H1 (cell line): Measurements from ENCODE around the gene MRPS18B. TPM values are rescaled to one million over a fixed set of nuclear protein-coding genes. Genes with fewer than 3 reads are reported as not detected.

ENCODE experiments used
- CTCF ChIA-PET: fragments of 300-600 bp; sonication (Branson Sonifier 250); formaldehyde crosslinking; loops from one replicate; lab custom pipeline; 2021; ENCODE audit not compliant: partially characterized antibody; lab: Charles Lee
- POLR2A ChIA-PET: fragments of 300-600 bp; sonication (Branson Sonifier 250); formaldehyde crosslinking; loops from one replicate; lab custom pipeline; 2021; ENCODE audit warnings: inconsistent platforms; ENCODE audit not compliant: partially characterized antibody; lab: Charles Lee
- DNase-seq, 2 experiments: peaks; one replicate each; pipeline versions ENCODE4 v3.0.0 to v3.0.0-alpha.2; 2010 to 2022; ENCODE audit warnings: low spot score in 2 of 2, low read depth in 1 of 2, mixed read lengths in 1 of 2
- FAIRE-seq: peaks from 2 replicates; lab custom pipeline; 2011; peaks lifted over from hg19 to GRCh38; lab: Jason Lieb, UNC
- H2AFZ ChIP-seq: 2 replicates; pipeline ENCODE4 v1.8.1; 2012; ENCODE audit warnings: low read length, inconsistent platforms
- H2AK5ac ChIP-seq: 2 replicates; pipeline ENCODE4 v1.6.1; 2013; ENCODE audit warnings: low read depth, low read length
- H2BK120ac ChIP-seq: replicated peaks from 2 replicates; pipeline ENCODE3; 2013; ENCODE audit warnings: low read depth, low read length, inconsistent platforms
- H2BK12ac ChIP-seq: 2 replicates; pipeline ENCODE4 v1.6.1; 2013; ENCODE audit warnings: low read depth, low read length
- H2BK15ac ChIP-seq: 2 replicates; pipeline ENCODE4 v1.6.1; 2013; ENCODE audit warnings: low read length
- H2BK20ac ChIP-seq: 2 replicates; pipeline ENCODE4 v1.6.1; 2013; ENCODE audit warnings: low read length
- H2BK5ac ChIP-seq: 2 replicates; pipeline ENCODE4 v1.6.1; 2013; ENCODE audit warnings: low read depth, low read length
- H3K14ac ChIP-seq: 2 replicates; pipeline ENCODE4 v1.6.1; 2013; ENCODE audit warnings: inconsistent platforms; ENCODE audit not compliant: insufficient read length
- H3K18ac ChIP-seq: 2 replicates; pipeline ENCODE4 v1.6.1; 2013; ENCODE audit warnings: low read length; ENCODE audit errors: extremely low read depth
- H3K23ac ChIP-seq: 2 replicates; pipeline ENCODE4 v1.6.1; 2013; ENCODE audit warnings: inconsistent platforms; ENCODE audit not compliant: insufficient read length
- H3K23me2 ChIP-seq: 2 replicates; pipeline ENCODE4 v1.6.1; 2013; ENCODE audit warnings: low read depth, low read length
- H3K27ac ChIP-seq: 2 replicates; pipeline ENCODE4 v1.6.1; 2011; ENCODE audit warnings: low read depth, low read length, inconsistent platforms
- H3K27me3 ChIP-seq, 4 experiments: replicated peaks in 1 of 4; 1 replicate in 1 of 4; 2 replicates in 3 of 4; pipeline versions ENCODE4 v1.6.1 to v1.8.1; 2011 to 2013; ENCODE audit warnings: low read length in 3 of 4, mild to moderate bottlenecking in 3 of 4, inconsistent platforms in 2 of 4, mixed read lengths in 2 of 4, moderate library complexity in 1 of 4; ENCODE audit not compliant: control insufficient read depth in 3 of 4, insufficient read depth in 3 of 4; ENCODE audit errors: extremely low read depth in 1 of 4
- H3K36me3 ChIP-seq, 4 experiments: 2 replicates each; pipeline versions ENCODE4 v1.6.1 to v1.8.1; 2011 to 2013; ENCODE audit warnings: mild to moderate bottlenecking in 4 of 4, low read length in 3 of 4, moderate library complexity in 2 of 4, control low read depth in 1 of 4, inconsistent platforms in 1 of 4; ENCODE audit not compliant: insufficient read depth in 4 of 4, control insufficient read depth in 2 of 4
- H3K4ac ChIP-seq: replicated peaks from 2 replicates; pipeline ENCODE3; 2013; ENCODE audit warnings: low read length, low read depth, mixed read lengths, inconsistent platforms; ENCODE audit not compliant: insufficient read length
- H3K4me1 ChIP-seq, 4 experiments: replicated peaks in 1 of 4; 1 replicate in 1 of 4; 2 replicates in 3 of 4; pipeline versions ENCODE4 v1.6.1 to v1.8.1; 2011 to 2013; ENCODE audit warnings: low read length in 3 of 4, inconsistent platforms in 2 of 4, mixed read lengths in 1 of 4; ENCODE audit not compliant: insufficient read depth in 4 of 4, control insufficient read depth in 3 of 4
- H3K4me2 ChIP-seq, 2 experiments: 2 replicates each; pipeline versions ENCODE4 v1.6.1 to v1.8.1; 2011 to 2013; ENCODE audit warnings: low read depth in 2 of 2, low read length in 2 of 2, control low read depth in 1 of 2, inconsistent platforms in 1 of 2, mild to moderate bottlenecking in 1 of 2; ENCODE audit not compliant: insufficient read depth in 1 of 2
- H3K4me3 ChIP-seq, 4 experiments: fragments of 200-600, 300-600 bp in 1 of 4; sonication (generic), shearing (Covaris generic), sonication (Bioruptor Twin) in 1 of 4; 2 replicates each; pipeline versions ENCODE4 v1.5.1 to v1.8.1; 2011 to 2016; ENCODE audit warnings: low read length in 4 of 4, low read depth in 3 of 4, control low read depth in 2 of 4, inconsistent platforms in 2 of 4, mild to moderate bottlenecking in 2 of 4, mixed read lengths in 1 of 4, moderate library complexity in 1 of 4; ENCODE audit not compliant: insufficient read depth in 2 of 4; ENCODE audit errors: extremely low read depth in 1 of 4
- H3K56ac ChIP-seq: replicated peaks from 2 replicates; pipeline ENCODE3; 2013; ENCODE audit warnings: low read depth, mild to moderate bottlenecking, mixed read lengths, low read length, inconsistent platforms; ENCODE audit not compliant: insufficient read length
- H3K79me1 ChIP-seq: 2 replicates; pipeline ENCODE4 v1.6.1; 2013; ENCODE audit warnings: low read depth, low read length, control low read depth
- H3K79me2 ChIP-seq, 2 experiments: 2 replicates each; pipeline versions ENCODE4 v1.6.1 to v1.8.1; 2012 to 2013; ENCODE audit warnings: low read length in 2 of 2, mild to moderate bottlenecking in 2 of 2, inconsistent platforms in 1 of 2; ENCODE audit not compliant: insufficient read depth in 2 of 2, control insufficient read depth in 1 of 2
- H3K9ac ChIP-seq, 4 experiments: replicated peaks in 1 of 4; 1 replicate in 1 of 4; 2 replicates in 3 of 4; pipeline versions ENCODE4 v1.6.1 to v1.8.1; 2011 to 2013; ENCODE audit warnings: low read depth in 3 of 4, low read length in 3 of 4, control low read depth in 2 of 4, mild to moderate bottlenecking in 2 of 4, moderate library complexity in 2 of 4, inconsistent platforms in 1 of 4; ENCODE audit errors: extremely low read depth in 1 of 4
- H3K9me3 ChIP-seq, 2 experiments: 2 replicates each; pipeline versions ENCODE4 v1.6.1 to v1.8.1; 2012 to 2013; ENCODE audit warnings: mild to moderate bottlenecking in 2 of 2, moderate library complexity in 2 of 2, control low read depth in 1 of 2, inconsistent platforms in 1 of 2, low read depth in 1 of 2, low read length in 1 of 2, mixed read lengths in 1 of 2; ENCODE audit not compliant: insufficient read depth in 2 of 2
- H4K20me1 ChIP-seq, 2 experiments: replicated peaks in 1 of 2; 2 replicates each; pipeline versions ENCODE3 to v1.8.1; 2011 to 2013; ENCODE audit warnings: inconsistent platforms in 2 of 2, low read length in 2 of 2, mild to moderate bottlenecking in 1 of 2; ENCODE audit not compliant: insufficient read depth in 2 of 2, control insufficient read depth in 1 of 2
- H4K5ac ChIP-seq: 2 replicates; pipeline ENCODE4 v1.6.1; 2013; ENCODE audit warnings: low read length, low read depth, mixed read lengths, inconsistent platforms; ENCODE audit not compliant: insufficient read length
- H4K8ac ChIP-seq: 2 replicates; pipeline ENCODE4 v1.8.0; 2013; ENCODE audit warnings: mild to moderate bottlenecking, moderate library complexity, low read length, inconsistent platforms; ENCODE audit not compliant: insufficient read depth; ENCODE audit errors: extremely low read depth
- H4K91ac ChIP-seq: replicated peaks from 2 replicates; pipeline ENCODE3; 2013; ENCODE audit warnings: low read length, mixed read lengths, inconsistent platforms; ENCODE audit not compliant: insufficient read length
- ASH2L ChIP-seq: fragments of 200-600, 300-600 bp; sonication (generic); IDR thresholded peaks from one replicate; pipeline ENCODE4 v1.7.1; 2017; ENCODE audit warnings: low read length
- ATF2 ChIP-seq: IDR thresholded peaks from 2 replicates; pipeline ENCODE4 v1.6.1; 2012; ENCODE audit warnings: low read length, inconsistent platforms
- BRCA1 ChIP-seq: IDR thresholded peaks from 2 replicates; pipeline ENCODE4 v1.6.1; 2012; ENCODE audit warnings: low read depth, low read length, improper control_type of control experiment
- EP300 ChIP-seq, 2 experiments: IDR thresholded peaks; 1 replicate in 1 of 2; 2 replicates in 1 of 2; pipeline ENCODE4 v1.6.1; 2011 to 2012; ENCODE audit warnings: low read depth in 2 of 2, low read length in 2 of 2, mild to moderate bottlenecking in 2 of 2, borderline replicate concordance in 1 of 2, inconsistent platforms in 1 of 2, moderate library complexity in 1 of 2
- HDAC2 ChIP-seq, 2 experiments: fragments of 300-600 bp in 1 of 2; sonication (generic) in 1 of 2; IDR thresholded peaks; 2 replicates each; pipeline ENCODE4 v1.6.1; 2011 to 2012; ENCODE audit warnings: low read depth in 2 of 2, low read length in 2 of 2, mild to moderate bottlenecking in 2 of 2, moderate library complexity in 2 of 2, borderline replicate concordance in 1 of 2, inconsistent platforms in 1 of 2
- NANOG ChIP-seq: IDR thresholded peaks from 2 replicates; pipeline ENCODE4 v1.6.1; 2011; ENCODE audit warnings: low read length, low read depth, mild to moderate bottlenecking, inconsistent platforms; ENCODE audit not compliant: insufficient read depth, poor library complexity, severe bottlenecking
- POLR2A ChIP-seq, 2 experiments: IDR thresholded peaks; 1 replicate in 1 of 2; 2 replicates in 1 of 2; pipeline ENCODE4 v1.6.1; 2011; ENCODE audit warnings: low read depth in 2 of 2, low read length in 2 of 2, mild to moderate bottlenecking in 2 of 2; ENCODE audit errors: control extremely low read depth in 1 of 2
- RAD21 ChIP-seq, 2 experiments: IDR thresholded peaks in 1 of 2; conservative IDR thresholded peaks in 1 of 2; 2 replicates each; pipeline ENCODE4 v1.6.1; 2011; ENCODE audit warnings: low read depth in 2 of 2, low read length in 2 of 2, improper control_type of control experiment in 1 of 2, inconsistent platforms in 1 of 2, mild to moderate bottlenecking in 1 of 2, moderate library complexity in 1 of 2
- SIX5 ChIP-seq: IDR thresholded peaks from 2 replicates; pipeline ENCODE4 v1.6.1; 2011; ENCODE audit warnings: mild to moderate bottlenecking, low read depth, low read length
- SP2 ChIP-seq: IDR thresholded peaks from 2 replicates; pipeline ENCODE4 v1.6.1; 2012; ENCODE audit warnings: mild to moderate bottlenecking, low read length, inconsistent platforms
- SRF ChIP-seq: IDR thresholded peaks from 2 replicates; pipeline ENCODE4 v1.6.1; 2011; ENCODE audit warnings: mild to moderate bottlenecking, low read depth, low read length, moderate library complexity
- USF2 ChIP-seq: IDR thresholded peaks from 2 replicates; pipeline ENCODE4 v1.6.1; 2011; ENCODE audit warnings: low read length, improper control_type of control experiment
- polyA plus RNA-seq, 7 experiments: library from polyadenylated mRNA; depleted of rRNA in 3 of 7; stranded (reverse) in 5 of 7; unstranded in 2 of 7; fragments of >200 nt in 5 of 7; fragments of 200-250 nt in 2 of 7; gene quantifications; 1 replicate in 5 of 7; 2 replicates in 1 of 7; 4 replicates in 1 of 7; pipeline versions ENCODE4 v1.2.1 to v1.2.3, GENCODE V29; 2011 to 2013; ENCODE audit warnings: missing spikeins in 2 of 7, mixed read lengths in 2 of 7
- total RNA-seq: library from RNA; stranded (reverse); fragmentation: NEBNext Ultra II Directional; extraction: Animal tissue kit (Norgen Biotek cat#: 25700); gene quantifications from 2 replicates; pipeline ENCODE4 v1.2.1, GENCODE V29; 2021

Gene MRPS18B
- total and polyA plus RNA-seq, 2 of the 8 experiments (the other 6 are each of a cell fraction or from before 2014, with no cell fraction given): 57.8 to 83.3 TPM

- Histone ChIP-seq H2AK5ac (no peak overlapping the region), H3K79me2 (no peaks in the 10 kb centered on the region), H3K9ac (no peak overlapping the region), H4K20me1 (peaks cover 3 to 6% of the 10 kb centered on the region in 2 experiments), H3K18ac (no peak overlapping the region), H3K9me3 (no peaks in the 10 kb centered on the region), H4K5ac (no peak overlapping the region), H4K91ac (no peak overlapping the region), H3K23me2 (no peaks in the 10 kb centered on the region), H2BK5ac (no peak overlapping the region), H3K56ac (no peak overlapping the region), H3K4ac (no peak overlapping the region), H3K27ac (no peak overlapping the region), H3K27me3 (no peaks in the 10 kb centered on the region), H4K8ac (no peak overlapping the region), H3K4me1 (no peaks in the 10 kb centered on the region), H3K4me2 (no peak overlapping the region), H3K4me3 (no peak overlapping the region), H3K79me1 (no peaks in the 10 kb centered on the region), H2AFZ (no peak overlapping the region), H2BK12ac (no peak overlapping the region), H2BK120ac (no peak overlapping the region), H3K23ac (no peak overlapping the region), H3K14ac (no peak overlapping the region), H2BK20ac (no peak overlapping the region), H3K36me3 (peaks cover 18 to 74% (median 65%) of the 10 kb centered on the region in 4 experiments), H2BK15ac (no peak overlapping the region)
- ChIA-PET POLR2A (interaction anchor here (0.6 to 1.9 kb wide), 7 partner anchors 9 to 170 kb away, joined by 3 to 9 read pairs (median 4); no protein-coding TSS in a partner anchor), CTCF (interaction anchor here (1.5 to 3.3 kb wide), 2 partner anchors 9 to 14 kb away, joined by 3 to 12 read pairs; partner anchors contain the start of gene DHX16)
- no peak for FAIRE-seq
- DNase-seq: no peak
- TF ChIP-seq ATF2: no peak
- TF ChIP-seq RAD21 (IDR thresholded peaks at IDR 0.05 in 1 of 2, conservative IDR thresholded peaks at IDR 0.05 in 1 of 2; ENCODE audit: low read depth in 2 of 2, low read length in 2 of 2): no peak
- no peak for TF ChIP-seq POLR2A (IDR thresholded peaks at IDR 0.05; ENCODE audit: control extremely low read depth in 1 of 2, low read depth in 2 of 2, low read length in 2 of 2)
- TF ChIP-seq EP300 (IDR thresholded peaks at IDR 0.05; ENCODE audit: borderline replicate concordance in 1 of 2, low read depth in 2 of 2, low read length in 2 of 2): no peak
- TF ChIP-seq NANOG: no peak
- no peak for TF ChIP-seq ASH2L
- no peak for TF ChIP-seq SIX5
- no peak for TF ChIP-seq BRCA1
- no peak for TF ChIP-seq SP2
- TF ChIP-seq SRF: no peak
- no peak for TF ChIP-seq USF2
- no peak for TF ChIP-seq HDAC2 (IDR thresholded peaks at IDR 0.05; ENCODE audit: borderline replicate concordance in 1 of 2, low read depth in 2 of 2, low read length in 2 of 2)
These were observed 39.8 kb downstream of the MRPS18B start for GRCh38 chr6:30657454-30657853.
